GM12875 (cell line): ENCODE data around the gene MLNR.

ENCODE experiments used
- H3K4me3 ChIP-seq: one replicate; pipeline ENCODE4 v1.5.1; 2011; ENCODE audit warnings: low read depth, low read length, control low read depth
- CTCF ChIP-seq: IDR thresholded peaks from 2 replicates; pipeline ENCODE4 v1.5.1; 2011; ENCODE audit warnings: low read depth, mild to moderate bottlenecking, control low read depth, inconsistent platforms, low read length, moderate library complexity, borderline replicate concordance; ENCODE audit not compliant: insufficient read depth

MLNR gene

GRCh38 chr13:49246850-49247642 is 26.9 kb downstream of the MLNR start:
- no peak for TF ChIP-seq CTCF
- peak overlapping the region; percentile 93 for H3K4me3 ChIP-seq

- TF ChIP-seq CTCF, result no peak
- peak within 1 kb of the TSS; percentile 93 for H3K4me3 ChIP-seq
These were observed 27.8 kb downstream of the MLNR start, which contains the start of gene CDADC1 for GRCh38 chr13:49247643-49248621. CDADC1 (plus strand) TSS chr13:49247925; CDS start chr13:49248038, 113 bp downstream.

GRCh38 chr13:49248622-49249002 is 28.5 kb downstream of the MLNR start:
- peak overlapping the region; percentile 93 for H3K4me3 ChIP-seq
- peak; percentile 12; the same call in 1 of the 2 replicates for TF ChIP-seq CTCF

- no peak for TF ChIP-seq CTCF
- H3K4me3 ChIP-seq, result no peak overlapping the region
These were observed 31.2 kb downstream of the MLNR start for GRCh38 chr13:49251326-49251725.

GRCh38 chr13:49253310-49253709 is 33.2 kb downstream of the MLNR start:
- no peak overlapping the region for H3K4me3 ChIP-seq
- no peak for TF ChIP-seq CTCF

GRCh38 chr13:49254007-49254406 is 33.9 kb downstream of the MLNR start:
- no peak for TF ChIP-seq CTCF
- no peak overlapping the region for H3K4me3 ChIP-seq
